H1 (cell line): ENCODE results near the gene DCPS. TPM values are rescaled to one million over a fixed set of nuclear protein-coding genes. Genes with fewer than 3 reads are reported as not detected.

Source experiments
- CTCF ChIA-PET: fragments of 300-600 bp; sonication (Branson Sonifier 250); formaldehyde crosslinking; loops from one replicate; lab custom pipeline; 2021; ENCODE audit not compliant: partially characterized antibody; lab: Charles Lee
- POLR2A ChIA-PET: fragments of 300-600 bp; sonication (Branson Sonifier 250); formaldehyde crosslinking; loops from one replicate; lab custom pipeline; 2021; ENCODE audit warnings: inconsistent platforms; ENCODE audit not compliant: partially characterized antibody; lab: Charles Lee
- DNase-seq, 2 experiments: peaks; one replicate each; pipeline versions ENCODE4 v3.0.0 to v3.0.0-alpha.2; 2010 to 2022; ENCODE audit warnings: low spot score in 2 of 2, low read depth in 1 of 2, mixed read lengths in 1 of 2
- FAIRE-seq: peaks from 2 replicates; lab custom pipeline; 2011; peaks lifted over from hg19 to GRCh38; lab: Jason Lieb, UNC
- H2AFZ ChIP-seq: 2 replicates; pipeline ENCODE4 v1.8.1; 2012; ENCODE audit warnings: low read length, inconsistent platforms
- H2AK5ac ChIP-seq: 2 replicates; pipeline ENCODE4 v1.6.1; 2013; ENCODE audit warnings: low read depth, low read length
- H2BK120ac ChIP-seq: replicated peaks from 2 replicates; pipeline ENCODE3; 2013; ENCODE audit warnings: low read depth, low read length, inconsistent platforms
- H2BK12ac ChIP-seq: 2 replicates; pipeline ENCODE4 v1.6.1; 2013; ENCODE audit warnings: low read depth, low read length
- H2BK15ac ChIP-seq: 2 replicates; pipeline ENCODE4 v1.6.1; 2013; ENCODE audit warnings: low read length
- H2BK20ac ChIP-seq: 2 replicates; pipeline ENCODE4 v1.6.1; 2013; ENCODE audit warnings: low read length
- H2BK5ac ChIP-seq: 2 replicates; pipeline ENCODE4 v1.6.1; 2013; ENCODE audit warnings: low read depth, low read length
- H3K14ac ChIP-seq: 2 replicates; pipeline ENCODE4 v1.6.1; 2013; ENCODE audit warnings: inconsistent platforms; ENCODE audit not compliant: insufficient read length
- H3K18ac ChIP-seq: 2 replicates; pipeline ENCODE4 v1.6.1; 2013; ENCODE audit warnings: low read length; ENCODE audit errors: extremely low read depth
- H3K23ac ChIP-seq: 2 replicates; pipeline ENCODE4 v1.6.1; 2013; ENCODE audit warnings: inconsistent platforms; ENCODE audit not compliant: insufficient read length
- H3K23me2 ChIP-seq: 2 replicates; pipeline ENCODE4 v1.6.1; 2013; ENCODE audit warnings: low read depth, low read length
- H3K27ac ChIP-seq: 2 replicates; pipeline ENCODE4 v1.6.1; 2011; ENCODE audit warnings: low read depth, low read length, inconsistent platforms
- H3K27me3 ChIP-seq, 4 experiments: replicated peaks in 1 of 4; 1 replicate in 1 of 4; 2 replicates in 3 of 4; pipeline versions ENCODE4 v1.6.1 to v1.8.1; 2011 to 2013; ENCODE audit warnings: low read length in 3 of 4, mild to moderate bottlenecking in 3 of 4, inconsistent platforms in 2 of 4, mixed read lengths in 2 of 4, moderate library complexity in 1 of 4; ENCODE audit not compliant: control insufficient read depth in 3 of 4, insufficient read depth in 3 of 4; ENCODE audit errors: extremely low read depth in 1 of 4
- H3K36me3 ChIP-seq, 4 experiments: 2 replicates each; pipeline versions ENCODE4 v1.6.1 to v1.8.1; 2011 to 2013; ENCODE audit warnings: mild to moderate bottlenecking in 4 of 4, low read length in 3 of 4, moderate library complexity in 2 of 4, control low read depth in 1 of 4, inconsistent platforms in 1 of 4; ENCODE audit not compliant: insufficient read depth in 4 of 4, control insufficient read depth in 2 of 4
- H3K4ac ChIP-seq: replicated peaks from 2 replicates; pipeline ENCODE3; 2013; ENCODE audit warnings: low read length, low read depth, mixed read lengths, inconsistent platforms; ENCODE audit not compliant: insufficient read length
- H3K4me1 ChIP-seq, 4 experiments: replicated peaks in 1 of 4; 1 replicate in 1 of 4; 2 replicates in 3 of 4; pipeline versions ENCODE4 v1.6.1 to v1.8.1; 2011 to 2013; ENCODE audit warnings: low read length in 3 of 4, inconsistent platforms in 2 of 4, mixed read lengths in 1 of 4; ENCODE audit not compliant: insufficient read depth in 4 of 4, control insufficient read depth in 3 of 4
- H3K4me2 ChIP-seq, 2 experiments: 2 replicates each; pipeline versions ENCODE4 v1.6.1 to v1.8.1; 2011 to 2013; ENCODE audit warnings: low read depth in 2 of 2, low read length in 2 of 2, control low read depth in 1 of 2, inconsistent platforms in 1 of 2, mild to moderate bottlenecking in 1 of 2; ENCODE audit not compliant: insufficient read depth in 1 of 2
- H3K4me3 ChIP-seq, 4 experiments: fragments of 200-600, 300-600 bp in 1 of 4; sonication (generic), shearing (Covaris generic), sonication (Bioruptor Twin) in 1 of 4; 2 replicates each; pipeline versions ENCODE4 v1.5.1 to v1.8.1; 2011 to 2016; ENCODE audit warnings: low read length in 4 of 4, low read depth in 3 of 4, control low read depth in 2 of 4, inconsistent platforms in 2 of 4, mild to moderate bottlenecking in 2 of 4, mixed read lengths in 1 of 4, moderate library complexity in 1 of 4; ENCODE audit not compliant: insufficient read depth in 2 of 4; ENCODE audit errors: extremely low read depth in 1 of 4
- H3K56ac ChIP-seq: replicated peaks from 2 replicates; pipeline ENCODE3; 2013; ENCODE audit warnings: low read depth, mild to moderate bottlenecking, mixed read lengths, low read length, inconsistent platforms; ENCODE audit not compliant: insufficient read length
- H3K79me1 ChIP-seq: 2 replicates; pipeline ENCODE4 v1.6.1; 2013; ENCODE audit warnings: low read depth, low read length, control low read depth
- H3K79me2 ChIP-seq, 2 experiments: 2 replicates each; pipeline versions ENCODE4 v1.6.1 to v1.8.1; 2012 to 2013; ENCODE audit warnings: low read length in 2 of 2, mild to moderate bottlenecking in 2 of 2, inconsistent platforms in 1 of 2; ENCODE audit not compliant: insufficient read depth in 2 of 2, control insufficient read depth in 1 of 2
- H3K9ac ChIP-seq, 4 experiments: replicated peaks in 1 of 4; 1 replicate in 1 of 4; 2 replicates in 3 of 4; pipeline versions ENCODE4 v1.6.1 to v1.8.1; 2011 to 2013; ENCODE audit warnings: low read depth in 3 of 4, low read length in 3 of 4, control low read depth in 2 of 4, mild to moderate bottlenecking in 2 of 4, moderate library complexity in 2 of 4, inconsistent platforms in 1 of 4; ENCODE audit errors: extremely low read depth in 1 of 4
- H3K9me3 ChIP-seq, 2 experiments: 2 replicates each; pipeline versions ENCODE4 v1.6.1 to v1.8.1; 2012 to 2013; ENCODE audit warnings: mild to moderate bottlenecking in 2 of 2, moderate library complexity in 2 of 2, control low read depth in 1 of 2, inconsistent platforms in 1 of 2, low read depth in 1 of 2, low read length in 1 of 2, mixed read lengths in 1 of 2; ENCODE audit not compliant: insufficient read depth in 2 of 2
- H4K20me1 ChIP-seq, 2 experiments: replicated peaks in 1 of 2; 2 replicates each; pipeline versions ENCODE3 to v1.8.1; 2011 to 2013; ENCODE audit warnings: inconsistent platforms in 2 of 2, low read length in 2 of 2, mild to moderate bottlenecking in 1 of 2; ENCODE audit not compliant: insufficient read depth in 2 of 2, control insufficient read depth in 1 of 2
- H4K5ac ChIP-seq: 2 replicates; pipeline ENCODE4 v1.6.1; 2013; ENCODE audit warnings: low read length, low read depth, mixed read lengths, inconsistent platforms; ENCODE audit not compliant: insufficient read length
- H4K8ac ChIP-seq: 2 replicates; pipeline ENCODE4 v1.8.0; 2013; ENCODE audit warnings: mild to moderate bottlenecking, moderate library complexity, low read length, inconsistent platforms; ENCODE audit not compliant: insufficient read depth; ENCODE audit errors: extremely low read depth
- H4K91ac ChIP-seq: replicated peaks from 2 replicates; pipeline ENCODE3; 2013; ENCODE audit warnings: low read length, mixed read lengths, inconsistent platforms; ENCODE audit not compliant: insufficient read length
- ATF3 ChIP-seq: IDR thresholded peaks from 2 replicates; pipeline ENCODE4 v1.6.1; 2011; ENCODE audit warnings: low read depth, mild to moderate bottlenecking, low read length; ENCODE audit not compliant: insufficient read depth
- CHD2 ChIP-seq: IDR thresholded peaks from 2 replicates; pipeline ENCODE4 v1.6.1; 2012; ENCODE audit warnings: low read length, improper control_type of control experiment
- EP300 ChIP-seq, 2 experiments: IDR thresholded peaks; 1 replicate in 1 of 2; 2 replicates in 1 of 2; pipeline ENCODE4 v1.6.1; 2011 to 2012; ENCODE audit warnings: low read depth in 2 of 2, low read length in 2 of 2, mild to moderate bottlenecking in 2 of 2, borderline replicate concordance in 1 of 2, inconsistent platforms in 1 of 2, moderate library complexity in 1 of 2
- HDAC6 ChIP-seq: IDR thresholded peaks from one replicate; pipeline ENCODE4 v1.7.1; 2012; ENCODE audit warnings: low read depth, mild to moderate bottlenecking, inconsistent platforms, low read length, moderate library complexity
- NRF1 ChIP-seq: IDR thresholded peaks from 2 replicates; pipeline ENCODE4 v1.6.1; 2011; ENCODE audit warnings: mild to moderate bottlenecking, low read depth, low read length, improper control_type of control experiment
- POLR2A ChIP-seq, 2 experiments: IDR thresholded peaks; 1 replicate in 1 of 2; 2 replicates in 1 of 2; pipeline ENCODE4 v1.6.1; 2011; ENCODE audit warnings: low read depth in 2 of 2, low read length in 2 of 2, mild to moderate bottlenecking in 2 of 2; ENCODE audit errors: control extremely low read depth in 1 of 2
- POU5F1 ChIP-seq: IDR thresholded peaks from 2 replicates; pipeline ENCODE4 v1.6.1; 2011; ENCODE audit warnings: low read depth, mild to moderate bottlenecking, low read length, moderate library complexity
- RAD21 ChIP-seq, 2 experiments: IDR thresholded peaks in 1 of 2; conservative IDR thresholded peaks in 1 of 2; 2 replicates each; pipeline ENCODE4 v1.6.1; 2011; ENCODE audit warnings: low read depth in 2 of 2, low read length in 2 of 2, improper control_type of control experiment in 1 of 2, inconsistent platforms in 1 of 2, mild to moderate bottlenecking in 1 of 2, moderate library complexity in 1 of 2
- SP2 ChIP-seq: IDR thresholded peaks from 2 replicates; pipeline ENCODE4 v1.6.1; 2012; ENCODE audit warnings: mild to moderate bottlenecking, low read length, inconsistent platforms
- TAF1 ChIP-seq: IDR thresholded peaks from 2 replicates; pipeline ENCODE4 v1.6.1; 2011; ENCODE audit warnings: mild to moderate bottlenecking, low read depth, low read length
- WGBS, 2 experiments: shearing (Covaris generic) in 1 of 2; methylation state at CpG; one replicate each; pipeline versions ENCODE4 v1.1.6 to v1.1.7; 2013 to 2015; ENCODE audit warnings: low lambda C conversion rate in 2 of 2, mixed read lengths in 2 of 2, inconsistent platforms in 1 of 2, low coverage in 1 of 2, missing lambda C conversion rate in 1 of 2; ENCODE audit not compliant: insufficient replicate concordance in 2 of 2, insufficient coverage in 1 of 2, insufficient read length in 1 of 2; ENCODE audit errors: extremely low coverage in 1 of 2, missing lambda C conversion rate in 1 of 2; 5-methylcytosine and 5-hydroxymethylcytosine counted together
- polyA plus RNA-seq, 7 experiments: library from polyadenylated mRNA; depleted of rRNA in 3 of 7; stranded (reverse) in 5 of 7; unstranded in 2 of 7; fragments of >200 nt in 5 of 7; fragments of 200-250 nt in 2 of 7; gene quantifications; 1 replicate in 5 of 7; 2 replicates in 1 of 7; 4 replicates in 1 of 7; pipeline versions ENCODE4 v1.2.1 to v1.2.3, GENCODE V29; 2011 to 2013; ENCODE audit warnings: missing spikeins in 2 of 7, mixed read lengths in 2 of 7
- total RNA-seq: library from RNA; stranded (reverse); fragmentation: NEBNext Ultra II Directional; extraction: Animal tissue kit (Norgen Biotek cat#: 25700); gene quantifications from 2 replicates; pipeline ENCODE4 v1.2.1, GENCODE V29; 2021

Gene DCPS
- total and polyA plus RNA-seq, 2 of the 8 experiments (the other 6 are each of a cell fraction or from before 2014, with no cell fraction given), result 24.6 to 55.2 TPM

GRCh38 chr11:126358763-126359160, 54.9 kb downstream of the DCPS start:
- Histone ChIP-seq H4K5ac (no peak overlapping the region), H2BK120ac (no peak overlapping the region), H3K9me3 (no peaks in the 10 kb centered on the region), H3K23ac (no peak overlapping the region), H3K56ac (no peak overlapping the region), H3K4ac (no peak overlapping the region), H2AK5ac (no peak overlapping the region), H3K27me3 (no peaks in the 10 kb centered on the region), H2BK15ac (no peak overlapping the region), H3K23me2 (peaks cover 13% of the 10 kb centered on the region), H3K79me2 (peaks cover 2 to 29% of the 10 kb centered on the region in 2 experiments; a peak in 3 of 4 replicates), H2BK20ac (no peak overlapping the region), H4K20me1 (peaks cover 0 to 2% of the 10 kb centered on the region in 2 experiments), H3K4me3 (no peak overlapping the region), H3K9ac (no peak overlapping the region), H2BK12ac (no peak overlapping the region), H3K27ac (no peak overlapping the region), H3K14ac (no peak overlapping the region), H3K36me3 (no peaks in the 10 kb centered on the region), H2AFZ (no peak overlapping the region), H4K91ac (peak overlapping the region; percentile 9), H4K8ac (no peak overlapping the region; the same call in 1 of the 2 replicates), H3K18ac (peak overlapping the region; percentile 19; the same call in 1 of the 2 replicates), H3K4me2 (no peak overlapping the region), H3K4me1 (peaks cover 0 to 22% (median 11%) of the 10 kb centered on the region in 4 experiments; a peak in 5 of 7 replicates), H3K79me1 (peaks cover 12% of the 10 kb centered on the region), H2BK5ac (no peak overlapping the region)
- FAIRE-seq, result no peak
- peak in 1 of 2 experiments; percentile 43 for DNase-seq
- WGBS, 2 experiments, result 89% methylated on average over 2 of the region's 2 CpGs; no CpG with 5 or more reads in 1 of the 2 experiments
- TF ChIP-seq SP2 (no peak), NRF1 (no peak), CHD2 (no peak), TAF1 (no peak), RAD21 (IDR thresholded peaks at IDR 0.05 in 1 of 2, conservative IDR thresholded peaks at IDR 0.05 in 1 of 2; ENCODE audit: low read depth in 2 of 2, low read length in 2 of 2) (no peak), EP300 (IDR thresholded peaks at IDR 0.05; ENCODE audit: borderline replicate concordance in 1 of 2, low read depth in 2 of 2, low read length in 2 of 2) (no peak), ATF3 (no peak), POU5F1 (no peak), POLR2A (IDR thresholded peaks at IDR 0.05; ENCODE audit: control extremely low read depth in 1 of 2, low read depth in 2 of 2, low read length in 2 of 2) (no peak), HDAC6 (no peak)
- POLR2A ChIA-PET, result interaction anchor here (1.3 to 1.4 kb wide), 2 partner anchors 22 to 73 kb away, joined by 3 read pairs; no protein-coding TSS in a partner anchor
- CTCF ChIA-PET, result interaction anchor here (0.8 to 2.8 kb wide), 8 partner anchors 9 to 51 kb away, joined by 3 to 10 read pairs (median 5); no protein-coding TSS in a partner anchor
